Astrocyte (in vitro differentiated cells and primary cell): ENCODE measurements around the gene TSHZ1. TPM values are rescaled to one million over a fixed set of nuclear protein-coding genes. Genes with fewer than 3 reads are reported as not detected.

Experiments used
- DNase-seq: peaks from one replicate; pipeline ENCODE4 v3.0.0-alpha.2; 2010; ENCODE audit warnings: low read depth
- FAIRE-seq: peaks from 2 replicates; lab custom pipeline; 2011; peaks lifted over from hg19 to GRCh38; lab: Jason Lieb, UNC
- H2AFZ ChIP-seq: 2 replicates; pipeline ENCODE4 v1.6.0; 2012; ENCODE audit warnings: low read depth, low read length, inconsistent platforms
- H3K27ac ChIP-seq: 2 replicates; pipeline ENCODE4 v1.5.1; 2011; ENCODE audit warnings: low read depth, low read length, inconsistent platforms
- H3K27me3 ChIP-seq: 2 replicates; pipeline ENCODE4 v1.6.0; 2011; ENCODE audit warnings: low read length, inconsistent platforms; ENCODE audit not compliant: insufficient read depth
- H3K36me3 ChIP-seq: 2 replicates; pipeline ENCODE4 v1.5.1; 2011; ENCODE audit warnings: low read length, inconsistent platforms; ENCODE audit not compliant: insufficient read depth
- H3K4me1 ChIP-seq: 2 replicates; pipeline ENCODE4 v1.5.1; 2011; ENCODE audit warnings: low read length, inconsistent platforms; ENCODE audit not compliant: insufficient read depth
- H3K4me2 ChIP-seq: 2 replicates; pipeline ENCODE4 v1.6.0; 2012; ENCODE audit warnings: low read length, inconsistent platforms
- H3K4me3 ChIP-seq: 2 replicates; pipeline ENCODE4 v1.5.1; 2011; ENCODE audit warnings: low read depth, mild to moderate bottlenecking, low read length, inconsistent platforms; ENCODE audit not compliant: insufficient read depth
- H3K79me2 ChIP-seq: 2 replicates; pipeline ENCODE4 v1.6.0; 2012; ENCODE audit warnings: mild to moderate bottlenecking, low read length, inconsistent platforms; ENCODE audit not compliant: insufficient read depth
- H3K9ac ChIP-seq: 2 replicates; pipeline ENCODE4 v1.6.0; 2012; ENCODE audit warnings: mild to moderate bottlenecking, low read length, inconsistent platforms
- H3K9me3 ChIP-seq: 2 replicates; pipeline ENCODE4 v1.5.1; 2012; ENCODE audit warnings: low read depth, mild to moderate bottlenecking, low read length, inconsistent platforms; ENCODE audit not compliant: insufficient read depth
- H4K20me1 ChIP-seq: 2 replicates; pipeline ENCODE4 v1.6.0; 2012; ENCODE audit warnings: low read length, inconsistent platforms; ENCODE audit not compliant: insufficient read depth
- H3K27ac Mint-ChIP-seq: one replicate; pipeline ENCODE4 v1.8.0; 2021; ENCODE audit warnings: mild to moderate bottlenecking, mixed read lengths; ENCODE audit not compliant: unreplicated experiment
- H3K27me3 Mint-ChIP-seq: one replicate; pipeline ENCODE4 v1.8.0; 2021; ENCODE audit warnings: low read depth, mixed read lengths; ENCODE audit not compliant: unreplicated experiment
- H3K36me3 Mint-ChIP-seq: one replicate; pipeline ENCODE4 v1.8.0; 2021; ENCODE audit warnings: low read depth, mixed read lengths; ENCODE audit not compliant: unreplicated experiment
- H3K4me1 Mint-ChIP-seq: one replicate; pipeline ENCODE4 v1.8.0; 2021; ENCODE audit warnings: low read depth, mixed read lengths; ENCODE audit not compliant: unreplicated experiment
- H3K4me3 Mint-ChIP-seq: one replicate; pipeline ENCODE4 v1.8.0; 2021; ENCODE audit warnings: mild to moderate bottlenecking, moderate library complexity, mixed read lengths; ENCODE audit not compliant: unreplicated experiment
- H3K9me3 Mint-ChIP-seq: one replicate; pipeline ENCODE4 v1.8.0; 2021; ENCODE audit warnings: mild to moderate bottlenecking, mixed read lengths; ENCODE audit not compliant: unreplicated experiment
- EZH2 ChIP-seq: IDR thresholded peaks from 2 replicates; pipeline ENCODE4 v1.6.1; 2012; ENCODE audit warnings: mild to moderate bottlenecking, low read length, inconsistent platforms; ENCODE audit not compliant: insufficient read depth
- total RNA-seq: library from RNA; stranded (reverse); gene quantifications from 2 replicates; pipeline ENCODE4 v1.2.1, GENCODE V29; 2021
- TF ChIP-seq, protein P1 (sequence below): IDR thresholded peaks from 2 replicates; pipeline ENCODE4 v1.5.1; 2011; ENCODE audit warnings: low read depth, mild to moderate bottlenecking, inconsistent platforms, low read length, moderate library complexity; ENCODE audit not compliant: insufficient read depth

Gene TSHZ1
- total RNA-seq, 1 donor from 2014 or later: 2.9 TPM

DNA sequence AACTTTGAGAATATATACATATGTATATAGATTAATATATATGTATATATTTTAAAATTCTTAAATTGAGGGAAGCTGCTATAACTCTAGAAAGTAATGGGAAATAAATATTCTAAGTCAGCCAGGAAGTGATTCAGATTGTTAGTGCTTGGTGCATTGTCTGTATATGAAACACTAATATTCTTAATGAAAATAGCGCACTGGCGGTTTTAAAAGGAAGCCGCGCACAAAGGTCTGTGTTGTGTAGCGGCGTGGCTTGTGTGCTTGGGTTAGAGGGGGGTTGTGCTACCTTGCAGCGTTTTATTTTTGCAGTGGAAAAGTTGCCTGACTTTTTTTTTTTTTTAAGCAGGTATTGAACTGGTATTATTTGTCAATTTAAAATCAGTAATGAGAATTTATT is 11.3 kb downstream of the TSHZ1 start:
- H3K79me2 ChIP-seq: peaks cover 33% of the 10 kb centered on the region
- H4K20me1 ChIP-seq: no peaks in the 10 kb centered on the region
- H3K4me3 Mint-ChIP-seq: no peak overlapping the region
- peak overlapping the region; percentile 61 for H3K4me2 ChIP-seq
- H3K36me3 ChIP-seq: no peaks in the 10 kb centered on the region
- no peak overlapping the region for H3K9ac ChIP-seq
- H3K27me3 Mint-ChIP-seq: no peaks in the 10 kb centered on the region
- no peak overlapping the region for H3K27ac Mint-ChIP-seq
- DNase-seq (no peak), FAIRE-seq (no peak)
- no peaks in the 10 kb centered on the region for H3K9me3 ChIP-seq
- peaks cover 10% of the 10 kb centered on the region for H3K4me1 ChIP-seq
- H3K27ac ChIP-seq: no peak overlapping the region
- H2AFZ ChIP-seq: no peak overlapping the region
- H3K27me3 ChIP-seq: no peaks in the 10 kb centered on the region
- H3K9me3 Mint-ChIP-seq: no peaks in the 10 kb centered on the region
- H3K36me3 Mint-ChIP-seq: no peaks in the 10 kb centered on the region
- TF ChIP-seq EZH2: no peak
- TF ChIP-seq, protein P1, sequence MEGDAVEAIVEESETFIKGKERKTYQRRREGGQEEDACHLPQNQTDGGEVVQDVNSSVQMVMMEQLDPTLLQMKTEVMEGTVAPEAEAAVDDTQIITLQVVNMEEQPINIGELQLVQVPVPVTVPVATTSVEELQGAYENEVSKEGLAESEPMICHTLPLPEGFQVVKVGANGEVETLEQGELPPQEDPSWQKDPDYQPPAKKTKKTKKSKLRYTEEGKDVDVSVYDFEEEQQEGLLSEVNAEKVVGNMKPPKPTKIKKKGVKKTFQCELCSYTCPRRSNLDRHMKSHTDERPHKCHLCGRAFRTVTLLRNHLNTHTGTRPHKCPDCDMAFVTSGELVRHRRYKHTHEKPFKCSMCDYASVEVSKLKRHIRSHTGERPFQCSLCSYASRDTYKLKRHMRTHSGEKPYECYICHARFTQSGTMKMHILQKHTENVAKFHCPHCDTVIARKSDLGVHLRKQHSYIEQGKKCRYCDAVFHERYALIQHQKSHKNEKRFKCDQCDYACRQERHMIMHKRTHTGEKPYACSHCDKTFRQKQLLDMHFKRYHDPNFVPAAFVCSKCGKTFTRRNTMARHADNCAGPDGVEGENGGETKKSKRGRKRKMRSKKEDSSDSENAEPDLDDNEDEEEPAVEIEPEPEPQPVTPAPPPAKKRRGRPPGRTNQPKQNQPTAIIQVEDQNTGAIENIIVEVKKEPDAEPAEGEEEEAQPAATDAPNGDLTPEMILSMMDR: no peak
- H3K4me1 Mint-ChIP-seq: peaks cover 2% of the 10 kb centered on the region
- no peak overlapping the region for H3K4me3 ChIP-seq

DNA sequence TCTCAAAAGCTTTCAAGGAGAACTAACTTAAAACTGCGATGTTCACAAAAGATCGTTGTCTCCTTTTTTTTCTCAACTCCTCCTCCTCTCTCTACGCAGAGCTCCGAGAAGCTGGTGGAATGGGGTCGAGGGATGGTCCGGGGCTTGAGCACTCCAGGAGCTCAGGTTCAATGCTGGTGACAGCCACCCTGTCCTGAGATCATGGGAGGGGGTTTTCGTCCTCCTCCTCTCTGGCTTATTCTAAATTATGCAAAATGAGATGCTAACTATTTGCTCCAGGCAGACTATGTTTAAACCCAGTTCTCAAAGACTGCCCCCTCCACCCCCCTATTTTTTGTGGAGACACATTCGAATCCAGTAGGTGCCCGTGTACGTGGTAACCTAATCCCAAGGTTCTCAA is 11.8 kb downstream of the TSHZ1 start:
- no peak for DNase-seq
- H3K9me3 Mint-ChIP-seq: no peaks in the 10 kb centered on the region
- no peaks in the 10 kb centered on the region for H3K36me3 Mint-ChIP-seq
- no peak overlapping the region for H3K4me3 Mint-ChIP-seq
- H4K20me1 ChIP-seq: no peaks in the 10 kb centered on the region
- H3K27ac Mint-ChIP-seq: no peak overlapping the region
- peaks cover 10% of the 10 kb centered on the region for H3K4me1 ChIP-seq
- H3K79me2 ChIP-seq: peaks cover 33% of the 10 kb centered on the region
- H3K27ac ChIP-seq: no peak overlapping the region
- no peak overlapping the region for H2AFZ ChIP-seq
- no peak for TF ChIP-seq EZH2
- TF ChIP-seq, protein P1: no peak
- no peak for FAIRE-seq
- peak overlapping the region; percentile 25 for H3K9ac ChIP-seq
- no peaks in the 10 kb centered on the region for H3K27me3 ChIP-seq
- H3K9me3 ChIP-seq: no peaks in the 10 kb centered on the region
- peaks cover 2% of the 10 kb centered on the region for H3K4me1 Mint-ChIP-seq
- H3K4me2 ChIP-seq: peak overlapping the region; percentile 61
- H3K36me3 ChIP-seq: no peaks in the 10 kb centered on the region
- no peak overlapping the region for H3K4me3 ChIP-seq
- H3K27me3 Mint-ChIP-seq: no peaks in the 10 kb centered on the region

DNA sequence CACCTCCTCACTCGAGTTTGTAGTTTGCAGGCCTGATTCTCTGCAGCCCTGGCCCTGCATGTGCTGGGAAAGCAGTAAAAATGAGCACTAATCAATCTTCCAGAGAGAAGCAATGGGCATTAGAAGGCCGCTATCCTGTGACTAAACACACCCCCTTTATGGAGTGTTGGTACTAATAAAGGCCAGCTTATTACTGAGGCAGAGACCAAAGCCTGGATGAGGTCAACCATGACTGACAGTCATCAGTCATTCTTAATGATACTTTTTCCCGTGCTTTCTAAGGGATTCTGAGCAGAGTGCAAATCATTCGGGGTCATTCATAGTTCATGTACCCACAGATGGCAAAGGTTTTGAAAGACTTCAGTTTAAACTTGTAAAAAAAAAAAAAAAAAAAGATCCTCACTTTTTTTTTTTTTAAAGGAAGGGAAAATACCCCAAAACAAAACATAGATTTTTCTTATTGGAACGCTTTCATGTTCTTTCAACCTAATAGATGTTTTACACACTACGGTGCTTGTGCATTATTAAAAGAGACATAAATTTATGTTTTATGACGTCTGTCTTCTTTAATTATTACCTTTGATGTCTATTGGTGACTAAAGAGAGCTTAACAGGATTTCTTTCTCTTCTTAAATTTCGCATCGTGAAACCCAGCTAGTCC is 13.2 kb downstream of the TSHZ1 start:
- Mint-ChIP-seq H3K36me3 (no peaks in the 10 kb centered on the region), H3K4me3 (no peak overlapping the region), H3K9me3 (no peaks in the 10 kb centered on the region), H3K27me3 (no peaks in the 10 kb centered on the region), H3K4me1 (peaks cover 2% of the 10 kb centered on the region), H3K27ac (no peak overlapping the region)
- no peaks in the 10 kb centered on the region for H4K20me1 ChIP-seq
- H3K4me1 ChIP-seq: peaks cover 10% of the 10 kb centered on the region
- no peaks in the 10 kb centered on the region for H3K36me3 ChIP-seq
- H3K27me3 ChIP-seq: no peaks in the 10 kb centered on the region
- no peak overlapping the region for H3K9ac ChIP-seq
- FAIRE-seq: no peak
- H3K9me3 ChIP-seq: no peaks in the 10 kb centered on the region
- DNase-seq: peak; percentile 50
- TF ChIP-seq EZH2: no peak
- TF ChIP-seq, protein P1: no peak
- H3K79me2 ChIP-seq: peaks cover 23% of the 10 kb centered on the region
- H3K4me3 ChIP-seq: no peak overlapping the region
- H3K4me2 ChIP-seq: no peak overlapping the region
- no peak overlapping the region for H2AFZ ChIP-seq
- no peak overlapping the region for H3K27ac ChIP-seq
